ENCODE results near the gene CACNA1I.
A peak's percentile ranks its signal among the peaks of the same experiment; 100 is the strongest.

Gene CACNA1I

DNA sequence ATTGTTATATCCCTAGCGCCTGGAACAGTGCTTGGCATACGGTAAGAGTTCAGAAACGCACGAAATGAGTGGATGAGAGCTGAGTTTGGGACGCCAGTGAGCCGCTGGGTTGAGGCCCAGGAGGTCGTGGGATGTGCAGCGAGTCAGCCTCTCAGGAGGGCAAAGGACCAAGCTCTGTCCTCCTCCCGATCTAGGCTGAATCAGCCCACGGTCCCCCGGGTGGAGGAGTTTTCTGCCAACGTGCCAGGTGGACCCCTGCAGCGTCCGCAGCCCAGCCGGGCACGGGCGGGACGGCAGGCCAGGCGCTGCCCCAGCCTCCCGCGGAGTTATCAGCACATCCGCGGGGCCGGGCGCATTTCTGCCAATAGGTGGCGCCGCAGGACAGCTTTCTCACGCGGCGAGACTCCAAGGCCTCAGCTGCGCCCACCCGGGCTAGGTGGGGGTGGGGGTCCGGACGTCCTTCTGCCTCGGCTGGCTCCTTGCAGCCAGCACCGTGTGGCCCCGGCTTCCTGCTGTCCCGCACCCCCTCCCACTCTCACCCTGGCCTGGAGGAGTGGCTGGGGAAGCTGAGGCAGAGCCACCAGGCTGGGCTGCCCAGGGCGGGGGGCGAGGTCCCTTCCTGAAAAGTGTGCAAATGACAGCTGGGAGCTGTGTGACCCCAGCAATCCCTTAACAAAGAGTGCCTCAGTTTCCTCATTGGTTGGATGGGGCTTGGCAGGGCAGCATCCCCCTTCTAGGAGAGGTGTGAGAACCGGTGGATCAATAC is 35.8 kb upstream of the CACNA1I start:
- peak; percentile 90 for DNase-seq (ENCODE audit: extremely low spot score)
- CTCF ChIA-PET = interaction anchor here (0.6 to 1.7 kb wide), 12 partner anchors 8 to 509 kb away, joined by 3 to 11 read pairs (median 4); no protein-coding TSS in a partner anchor

DNA sequence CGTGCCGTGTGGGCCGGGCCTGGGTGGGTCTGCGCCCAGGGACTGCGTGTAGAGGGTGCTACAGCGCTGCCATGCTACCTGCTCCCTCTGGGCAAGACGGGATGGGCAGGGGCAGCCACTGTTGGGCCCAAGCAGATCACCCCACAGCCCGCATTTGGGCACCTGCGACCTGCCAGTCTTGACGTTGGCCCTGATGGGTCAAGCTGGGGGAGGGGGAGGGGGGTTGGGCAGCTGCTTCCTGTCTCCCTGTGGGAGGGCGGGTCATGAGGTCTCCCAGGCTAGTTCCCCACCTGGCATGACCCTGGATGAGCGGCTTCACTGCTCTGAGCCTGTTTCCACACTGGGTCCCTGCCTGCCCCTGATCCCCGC is 35.2 kb upstream of the CACNA1I start:
- TF ChIP-seq ARNT (IDR thresholded peaks at IDR 0.05) = no peak
- no peak for TF ChIP-seq LEF1 (IDR thresholded peaks at IDR 0.05; ENCODE audit: borderline replicate concordance)
- TF ChIP-seq NFRKB (IDR thresholded peaks at IDR 0.05) = no peak
- no peak for TF ChIP-seq ZNF384 (IDR thresholded peaks at IDR 0.05)
- no peak for TF ChIP-seq BHLHE40 (IDR thresholded peaks at IDR 0.05; ENCODE audit: borderline replicate concordance)
- TF ChIP-seq, protein P1, sequence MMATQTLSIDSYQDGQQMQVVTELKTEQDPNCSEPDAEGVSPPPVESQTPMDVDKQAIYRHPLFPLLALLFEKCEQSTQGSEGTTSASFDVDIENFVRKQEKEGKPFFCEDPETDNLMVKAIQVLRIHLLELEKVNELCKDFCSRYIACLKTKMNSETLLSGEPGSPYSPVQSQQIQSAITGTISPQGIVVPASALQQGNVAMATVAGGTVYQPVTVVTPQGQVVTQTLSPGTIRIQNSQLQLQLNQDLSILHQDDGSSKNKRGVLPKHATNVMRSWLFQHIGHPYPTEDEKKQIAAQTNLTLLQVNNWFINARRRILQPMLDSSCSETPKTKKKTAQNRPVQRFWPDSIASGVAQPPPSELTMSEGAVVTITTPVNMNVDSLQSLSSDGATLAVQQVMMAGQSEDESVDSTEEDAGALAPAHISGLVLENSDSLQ (IDR thresholded peaks at IDR 0.05) = no peak
- no peak for TF ChIP-seq L3MBTL2 (conservative IDR thresholded peaks at IDR 0.05)
- no peak for TF ChIP-seq FOXK2 (IDR thresholded peaks at IDR 0.05)
- TF ChIP-seq FOXA1 (IDR thresholded peaks at IDR 0.05) = no peak
- no peak for TF ChIP-seq FOXM1 (IDR thresholded peaks at IDR 0.05; ENCODE audit: borderline replicate concordance)
- TF ChIP-seq SUZ12 (IDR thresholded peaks at IDR 0.05) = no peak
- TF ChIP-seq CTBP1 (IDR thresholded peaks at IDR 0.05; ENCODE audit: borderline replicate concordance) = no peak
- ChIA-PET POLR2A (interaction anchor here (0.6 to 2.0 kb wide), 6 partner anchors 11 to 497 kb away, joined by 3 to 7 read pairs (median 4); partner anchors contain the start of gene ATF4), CTCF (interaction anchor here (0.6 to 1.7 kb wide), 9 partner anchors 8 to 509 kb away, joined by 3 to 11 read pairs (median 4); no protein-coding TSS in a partner anchor)
- no peak for DNase-seq (ENCODE audit: extremely low spot score)

More for the DNA sequence above, 35.8 kb upstream of the CACNA1I start:
- POLR2A ChIA-PET = interaction anchor here (0.6 to 2.0 kb wide), 9 partner anchors 10 to 509 kb away, joined by 3 to 7 read pairs (median 4); partner anchors contain the start of gene ATF4
- TF ChIP-seq CTBP1 (IDR thresholded peaks at IDR 0.05; ENCODE audit: borderline replicate concordance) = 0 out of 2 replicates have a peak, but pooled peaks have one; percentile 62
- TF ChIP-seq TARDBP (IDR thresholded peaks at IDR 0.05) = no peak
- TF ChIP-seq HDGF (IDR thresholded peaks at IDR 0.05; ENCODE audit: borderline replicate concordance) = peak; percentile 63; the same call in 1 of the 2 replicates

DNA sequence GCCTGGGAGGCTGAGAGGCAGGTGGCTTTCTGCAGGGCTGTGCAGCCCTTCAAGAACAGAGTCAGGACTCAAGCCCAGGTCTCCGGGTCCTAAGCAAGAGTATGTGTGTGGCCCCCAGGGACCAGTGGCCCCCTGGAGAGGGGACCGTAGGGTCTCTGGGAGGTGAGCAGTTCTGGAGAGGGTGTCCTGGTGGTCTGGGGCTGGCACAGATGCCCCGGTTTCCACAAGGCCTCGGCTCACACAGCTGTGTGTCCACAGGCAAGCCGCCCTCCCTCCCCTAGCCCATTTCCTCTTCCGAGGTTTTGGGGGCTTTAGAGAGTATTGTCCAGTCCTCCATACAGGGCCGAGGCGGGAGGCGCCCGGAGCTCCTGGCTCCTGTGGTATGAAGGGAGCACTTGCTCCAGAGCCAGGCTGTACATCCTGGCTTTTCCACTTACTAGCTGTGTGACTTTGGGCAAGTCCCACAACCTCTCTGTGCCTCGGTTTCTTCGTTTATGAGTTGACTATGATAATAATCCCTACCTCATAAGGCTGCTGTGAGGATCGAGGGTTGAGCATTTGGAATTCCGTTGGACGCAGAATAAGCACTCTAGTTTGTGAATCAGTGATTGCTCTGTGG is 34.6 kb upstream of the CACNA1I start:
- no peak for DNase-seq (ENCODE audit: extremely low spot score)
- TF ChIP-seq ZNF384 (IDR thresholded peaks at IDR 0.05) = no peak
- TF ChIP-seq LEF1 (IDR thresholded peaks at IDR 0.05; ENCODE audit: borderline replicate concordance) = no peak
- TF ChIP-seq, protein P1 (IDR thresholded peaks at IDR 0.05) = no peak
- no peak for TF ChIP-seq HDGF (IDR thresholded peaks at IDR 0.05; ENCODE audit: borderline replicate concordance)
- no peak for TF ChIP-seq TARDBP (IDR thresholded peaks at IDR 0.05)
- TF ChIP-seq SUZ12 (IDR thresholded peaks at IDR 0.05) = no peak
- TF ChIP-seq ELF4 (IDR thresholded peaks at IDR 0.05) = no peak
- TF ChIP-seq CTBP1 (IDR thresholded peaks at IDR 0.05; ENCODE audit: borderline replicate concordance) = no peak
- TF ChIP-seq FOXM1 (IDR thresholded peaks at IDR 0.05; ENCODE audit: borderline replicate concordance) = no peak
- POLR2A ChIA-PET = interaction anchor here (2.0 kb wide), 1 partner anchor 16 kb away, joined by 7 read pairs; the partner anchor contains the start of gene ATF4
- CTCF ChIA-PET = interaction anchor here (1.5 to 1.7 kb wide), 2 partner anchors 266 to 501 kb away, joined by 6 read pairs; no protein-coding TSS in a partner anchor

DNA sequence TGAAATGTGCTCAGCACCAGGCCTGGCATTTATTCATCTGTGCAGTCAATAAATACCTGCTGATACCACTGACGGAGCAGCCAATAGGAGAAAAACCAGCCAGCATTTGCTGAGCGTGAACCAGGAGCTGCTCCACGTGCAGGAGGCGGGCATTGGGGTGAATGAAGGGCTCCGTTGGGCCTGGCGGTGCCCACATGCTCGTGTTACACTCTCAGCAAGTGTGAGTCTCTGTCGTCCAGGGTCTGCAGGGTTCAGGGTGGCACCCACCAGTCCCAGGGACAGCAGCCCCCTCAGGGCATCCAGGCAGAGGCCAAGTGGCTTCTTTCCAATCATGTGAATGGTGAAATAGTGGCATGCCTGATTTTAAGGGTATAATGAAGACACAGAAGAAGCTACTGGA is 33.8 kb upstream of the CACNA1I start:
- DNase-seq (ENCODE audit: extremely low spot score) = no peak
- ChIA-PET CTCF (interaction anchor here (0.8 kb wide), 1 partner anchor 41 kb away, joined by 3 read pairs; no protein-coding TSS in a partner anchor), POLR2A (interaction anchor here (1.3 kb wide), 1 partner anchor 508 kb away, joined by 7 read pairs; no protein-coding TSS in a partner anchor)
- no peak for TF ChIP-seq L3MBTL2 (conservative IDR thresholded peaks at IDR 0.05)
- TF ChIP-seq ARNT (IDR thresholded peaks at IDR 0.05) = no peak
- no peak for TF ChIP-seq ZNF384 (IDR thresholded peaks at IDR 0.05)
- TF ChIP-seq SUZ12 (IDR thresholded peaks at IDR 0.05) = no peak
- TF ChIP-seq, protein P1 (IDR thresholded peaks at IDR 0.05) = no peak
- TF ChIP-seq HDGF (IDR thresholded peaks at IDR 0.05; ENCODE audit: borderline replicate concordance) = no peak
- TF ChIP-seq NFRKB (IDR thresholded peaks at IDR 0.05) = no peak
- TF ChIP-seq BHLHE40 (IDR thresholded peaks at IDR 0.05; ENCODE audit: borderline replicate concordance) = no peak
- no peak for TF ChIP-seq LEF1 (IDR thresholded peaks at IDR 0.05; ENCODE audit: borderline replicate concordance)
- TF ChIP-seq FOXA1 (IDR thresholded peaks at IDR 0.05) = no peak
- no peak for TF ChIP-seq TARDBP (IDR thresholded peaks at IDR 0.05)
- TF ChIP-seq FOXK2 (IDR thresholded peaks at IDR 0.05) = no peak
- TF ChIP-seq SP1 (IDR thresholded peaks at IDR 0.05) = no peak

DNA sequence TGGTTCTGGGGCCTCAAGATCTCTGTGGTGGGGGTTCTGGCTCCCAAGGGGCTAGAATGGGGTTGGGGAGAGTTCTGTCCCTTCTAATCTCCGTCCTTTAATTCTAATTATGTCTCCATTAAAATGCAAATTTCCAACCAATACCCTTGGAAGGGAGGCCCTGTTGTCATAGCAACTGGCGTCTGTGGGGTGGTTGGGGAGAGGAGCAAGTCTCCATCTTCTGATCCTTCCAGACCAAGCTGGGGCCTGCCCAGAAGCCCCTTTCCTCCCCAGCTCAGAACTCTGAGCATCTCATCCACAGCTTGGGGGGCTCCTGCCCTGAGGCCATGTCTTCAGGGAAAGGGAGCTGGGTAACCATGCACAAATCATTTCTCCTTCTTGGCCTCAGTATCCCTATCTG is 32.6 kb upstream of the CACNA1I start:
- ChIA-PET POLR2A (interaction anchor here (1.3 kb wide), 1 partner anchor 36 kb away, joined by 3 read pairs; the partner anchor contains the start of gene MIEF1), CTCF (no interaction called here)

More for the DNA sequence above, 32.6 kb upstream of the CACNA1I start:
- TF ChIP-seq FOXK2 (IDR thresholded peaks at IDR 0.05) (no peak), FOXM1 (IDR thresholded peaks at IDR 0.05; ENCODE audit: borderline replicate concordance) (no peak), BHLHE40 (IDR thresholded peaks at IDR 0.05; ENCODE audit: borderline replicate concordance) (no peak), SP1 (IDR thresholded peaks at IDR 0.05) (no peak), HDGF (IDR thresholded peaks at IDR 0.05; ENCODE audit: borderline replicate concordance) (no peak), NFRKB (IDR thresholded peaks at IDR 0.05) (no peak), SUZ12 (IDR thresholded peaks at IDR 0.05) (no peak), L3MBTL2 (conservative IDR thresholded peaks at IDR 0.05) (no peak), TARDBP (IDR thresholded peaks at IDR 0.05) (no peak), CTBP1 (IDR thresholded peaks at IDR 0.05; ENCODE audit: borderline replicate concordance) (no peak), FOXA1 (IDR thresholded peaks at IDR 0.05) (no peak), ELF4 (IDR thresholded peaks at IDR 0.05) (no peak), LEF1 (IDR thresholded peaks at IDR 0.05; ENCODE audit: borderline replicate concordance) (no peak), ARNT (IDR thresholded peaks at IDR 0.05) (no peak), ZNF384 (IDR thresholded peaks at IDR 0.05) (no peak)
- TF ChIP-seq, protein P1 (IDR thresholded peaks at IDR 0.05) = no peak
- no peak for DNase-seq (ENCODE audit: extremely low spot score)
